Epithelial cell of esophagus (primary cell): ENCODE data around the gene PLA2G4A.
A peak's percentile ranks its signal among the peaks of the same experiment; 100 is the strongest.

Experiments used
- DNase-seq: peaks from one replicate; pipeline ENCODE4 v3.0.0; 2010; ENCODE audit warnings: low read depth
- H3K4me3 ChIP-seq: 2 replicates; pipeline ENCODE4 v1.5.1; 2011; ENCODE audit warnings: mild to moderate bottlenecking, low read length, control low read depth
- TF ChIP-seq, protein P1 (sequence below): IDR thresholded peaks from 2 replicates; pipeline ENCODE4 v1.5.1; 2011; ENCODE audit warnings: low read depth, mild to moderate bottlenecking, low read length, control low read depth, inconsistent platforms; ENCODE audit not compliant: insufficient read depth; ENCODE audit errors: missing control alignments

The PLA2G4A gene

DNA sequence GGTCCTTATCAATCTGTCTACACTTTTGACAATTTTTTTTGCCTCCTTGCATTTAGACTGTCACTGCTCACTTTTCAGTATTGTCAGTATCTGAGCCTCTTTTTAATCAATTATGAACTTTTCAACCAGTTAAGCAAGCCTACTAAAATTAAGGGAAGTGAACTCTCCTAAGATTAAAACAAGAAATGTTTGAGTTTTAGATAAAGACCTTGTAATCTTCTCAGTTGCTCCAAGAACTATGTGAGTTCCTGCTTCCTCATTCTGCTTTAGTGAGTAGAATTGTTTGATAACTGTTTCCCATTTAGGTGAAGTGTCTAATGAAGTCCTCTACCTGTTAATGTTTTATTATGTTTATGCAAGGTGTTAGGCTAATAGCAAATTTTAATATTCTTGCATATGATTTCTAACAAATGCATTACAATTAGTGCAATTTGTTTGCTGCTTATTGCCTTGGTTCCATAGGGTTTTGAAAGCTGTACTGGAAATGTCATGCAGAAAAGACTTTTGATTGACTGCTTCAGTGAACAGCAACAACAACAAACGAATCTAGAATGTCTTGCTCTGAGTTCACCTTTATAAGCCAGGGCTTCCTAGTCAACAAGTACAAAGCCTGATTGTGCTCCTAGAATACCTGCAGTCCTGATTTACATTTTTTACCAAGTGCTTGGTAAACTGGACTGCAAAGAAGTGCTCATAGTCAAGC lies 40.9 kb downstream of the PLA2G4A start:
- TF ChIP-seq, protein P1, sequence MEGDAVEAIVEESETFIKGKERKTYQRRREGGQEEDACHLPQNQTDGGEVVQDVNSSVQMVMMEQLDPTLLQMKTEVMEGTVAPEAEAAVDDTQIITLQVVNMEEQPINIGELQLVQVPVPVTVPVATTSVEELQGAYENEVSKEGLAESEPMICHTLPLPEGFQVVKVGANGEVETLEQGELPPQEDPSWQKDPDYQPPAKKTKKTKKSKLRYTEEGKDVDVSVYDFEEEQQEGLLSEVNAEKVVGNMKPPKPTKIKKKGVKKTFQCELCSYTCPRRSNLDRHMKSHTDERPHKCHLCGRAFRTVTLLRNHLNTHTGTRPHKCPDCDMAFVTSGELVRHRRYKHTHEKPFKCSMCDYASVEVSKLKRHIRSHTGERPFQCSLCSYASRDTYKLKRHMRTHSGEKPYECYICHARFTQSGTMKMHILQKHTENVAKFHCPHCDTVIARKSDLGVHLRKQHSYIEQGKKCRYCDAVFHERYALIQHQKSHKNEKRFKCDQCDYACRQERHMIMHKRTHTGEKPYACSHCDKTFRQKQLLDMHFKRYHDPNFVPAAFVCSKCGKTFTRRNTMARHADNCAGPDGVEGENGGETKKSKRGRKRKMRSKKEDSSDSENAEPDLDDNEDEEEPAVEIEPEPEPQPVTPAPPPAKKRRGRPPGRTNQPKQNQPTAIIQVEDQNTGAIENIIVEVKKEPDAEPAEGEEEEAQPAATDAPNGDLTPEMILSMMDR: no peak

DNA sequence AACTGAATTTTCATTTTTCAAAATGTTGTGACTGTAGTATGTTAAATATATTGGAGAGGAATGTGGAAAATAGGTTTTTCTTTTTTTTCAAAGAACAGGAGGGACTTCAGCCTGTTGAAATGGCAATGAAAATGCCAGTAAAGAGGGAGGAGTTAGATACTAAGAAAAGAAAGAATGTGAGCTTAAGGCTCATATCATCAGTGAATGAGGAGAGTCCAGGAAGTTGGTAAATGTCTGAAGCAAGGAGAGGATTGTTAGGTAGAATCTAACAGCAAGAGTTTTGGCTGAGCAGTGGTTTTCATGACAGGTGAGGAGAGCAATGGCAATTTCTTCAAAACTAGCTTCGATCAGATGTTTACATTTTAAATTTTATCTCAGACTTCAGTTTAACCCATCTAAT lies 43.0 kb downstream of the PLA2G4A start:
- no peak for DNase-seq
- no peak overlapping the region for H3K4me3 ChIP-seq
- TF ChIP-seq, protein P1: no peak

More for the DNA sequence above, 40.9 kb downstream of the PLA2G4A start:
- no peak overlapping the region for H3K4me3 ChIP-seq
- DNase-seq: no peak

DNA sequence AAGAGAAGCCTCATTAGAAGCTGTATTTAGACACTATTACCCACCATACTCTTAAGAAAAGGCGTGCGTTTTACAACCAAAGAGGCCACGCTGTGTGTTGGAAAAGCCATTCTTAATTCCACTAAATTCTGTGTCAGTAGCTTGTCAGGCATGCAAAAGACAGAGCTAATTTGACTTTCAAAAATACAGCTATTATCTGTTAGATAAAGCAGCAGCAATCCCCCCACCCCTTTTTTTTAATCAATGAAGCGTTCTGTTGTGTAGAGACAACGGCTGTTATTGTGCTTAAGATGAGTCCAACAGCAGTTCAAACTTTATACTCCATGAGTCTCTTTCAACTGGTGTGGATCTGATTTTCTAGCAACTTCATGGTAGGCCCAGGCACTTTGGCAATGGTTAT lies 43.5 kb downstream of the PLA2G4A start:
- TF ChIP-seq, protein P1: no peak
- DNase-seq: no peak
- no peak overlapping the region for H3K4me3 ChIP-seq

- H3K4me3 ChIP-seq: no peak overlapping the region
- TF ChIP-seq, protein P1: no peak
- peak; percentile 26 for DNase-seq
Measured at GRCh38 chr1:186873687-186874086, 44.9 kb downstream of the PLA2G4A start.

GRCh38 chr1:186875896-186876835 lies 47.4 kb downstream of the PLA2G4A start:
- DNase-seq: peak; percentile 55
- no peak overlapping the region for H3K4me3 ChIP-seq
- TF ChIP-seq, protein P1: no peak

- TF ChIP-seq, protein P1: no peak
- DNase-seq: peak; percentile 36
- H3K4me3 ChIP-seq: no peak overlapping the region
Measured at GRCh38 chr1:186878356-186878755, 49.6 kb downstream of the PLA2G4A start.
